Endothelial cell of umbilical vein (primary cell): Measurements from ENCODE around the gene FURIN. TPM values are rescaled to one million over a fixed set of nuclear protein-coding genes. Genes with fewer than 3 reads are reported as not detected.

ENCODE experiments used
- BruUV-seq: library from RNA; stranded (reverse); fragments of 400-500 nt; replicated peaks from 2 replicates; lab custom pipeline; 2021; lab: Mats Ljungman, UMichigan
- CTCF ChIA-PET: fragments of 300-600, 350-600 bp; sonication (Branson Sonifier 250); formaldehyde crosslinking; loops from one replicate; lab custom pipeline; 2021; ENCODE audit warnings: antibody characterized with exemption, inconsistent platforms; lab: Charles Lee
- POLR2A ChIA-PET: fragments of 300-600, 350-600 bp; sonication (Branson Sonifier 250); formaldehyde crosslinking; loops from one replicate; lab custom pipeline; 2021; ENCODE audit warnings: antibody characterized with exemption, inconsistent platforms; lab: Charles Lee
- DNase-seq: peaks from one replicate; pipeline ENCODE4 v3.0.0-alpha.2; 2011; ENCODE audit warnings: low read depth, low spot score
- FAIRE-seq: peaks from 2 replicates; lab custom pipeline; 2011; peaks lifted over from hg19 to GRCh38; lab: Jason Lieb, UNC
- H2AFZ ChIP-seq: 2 replicates; pipeline ENCODE4 v1.6.0; 2012; ENCODE audit warnings: low read depth, low read length, control low read depth, inconsistent platforms
- H3K27ac ChIP-seq: 2 replicates; pipeline ENCODE4 v1.5.1; 2011; ENCODE audit warnings: low read depth, mild to moderate bottlenecking, control low read depth, low read length, moderate library complexity; ENCODE audit not compliant: insufficient read depth
- H3K27me3 ChIP-seq, 2 experiments: 2 replicates each; pipeline versions ENCODE4 v1.6.0 to v1.6.1; 2011; ENCODE audit warnings: low read length in 2 of 2, mixed read lengths in 1 of 2; ENCODE audit not compliant: control insufficient read depth in 2 of 2, insufficient read depth in 2 of 2
- H3K36me3 ChIP-seq, 2 experiments: 2 replicates in 1 of 2; 3 replicates in 1 of 2; pipeline ENCODE4 v1.5.1; 2011; ENCODE audit warnings: low read length in 2 of 2, mild to moderate bottlenecking in 1 of 2, moderate library complexity in 1 of 2; ENCODE audit not compliant: control insufficient read depth in 2 of 2, insufficient read depth in 2 of 2; ENCODE audit errors: extremely low read depth in 1 of 2
- H3K4me1 ChIP-seq: 3 replicates; pipeline ENCODE4 v1.5.1; 2011; ENCODE audit warnings: mild to moderate bottlenecking, low read length; ENCODE audit not compliant: control insufficient read depth, insufficient read depth; ENCODE audit errors: extremely low read depth
- H3K4me2 ChIP-seq: 2 replicates; pipeline ENCODE4 v1.6.1; 2011; ENCODE audit warnings: low read length, control low read depth, mixed read lengths; ENCODE audit not compliant: insufficient read depth
- H3K4me3 ChIP-seq, 3 experiments: fragments of 200-600 bp in 1 of 3; sonication (generic), shearing (Covaris generic) in 1 of 3; replicated peaks in 1 of 3; 2 replicates each; pipeline ENCODE4 v1.5.1; 2011 to 2016; ENCODE audit warnings: control low read depth in 3 of 3, low read length in 3 of 3, mild to moderate bottlenecking in 2 of 3, inconsistent platforms in 1 of 3, low read depth in 1 of 3, moderate library complexity in 1 of 3; ENCODE audit not compliant: insufficient read depth in 1 of 3
- H3K79me2 ChIP-seq: 2 replicates; pipeline ENCODE4 v1.6.0; 2012; ENCODE audit warnings: low read length, inconsistent platforms; ENCODE audit not compliant: control insufficient read depth, insufficient read depth
- H3K9ac ChIP-seq: replicated peaks from 2 replicates; pipeline ENCODE3; 2011; ENCODE audit warnings: low read length, control low read depth; ENCODE audit not compliant: insufficient read depth; ENCODE audit errors: extremely low read depth
- H3K9me1 ChIP-seq: replicated peaks from 3 replicates; pipeline ENCODE4 v1.6.0; 2011; ENCODE audit warnings: mild to moderate bottlenecking, low read length; ENCODE audit not compliant: control insufficient read depth, insufficient read depth; ENCODE audit errors: extremely low read depth
- H3K9me3 ChIP-seq: replicated peaks from 2 replicates; pipeline ENCODE4 v1.5.1; 2012; ENCODE audit warnings: low read length, inconsistent platforms; ENCODE audit not compliant: control insufficient read depth, insufficient read depth
- H4K20me1 ChIP-seq: replicated peaks from 2 replicates; pipeline ENCODE3; 2011; ENCODE audit warnings: mild to moderate bottlenecking, low read length; ENCODE audit not compliant: control insufficient read depth, insufficient read depth; ENCODE audit errors: extremely low read depth
- CTCF ChIP-seq, 2 donors: IDR thresholded peaks; 1 replicate in 1 of 2; 2 replicates in 1 of 2; pipeline ENCODE4 v1.5.1; 2011; ENCODE audit warnings: low read length in 2 of 2, mild to moderate bottlenecking in 2 of 2, moderate library complexity in 2 of 2, control low read depth in 1 of 2, inconsistent platforms in 1 of 2, low read depth in 1 of 2; ENCODE audit not compliant: insufficient read depth in 1 of 2; ENCODE audit errors: extremely low read depth in 1 of 2
- EZH2 ChIP-seq: IDR thresholded peaks from 2 replicates; pipeline ENCODE4 v1.6.1; 2012; ENCODE audit warnings: borderline replicate concordance, low read depth, mild to moderate bottlenecking, moderate library complexity, low read length, inconsistent platforms; ENCODE audit not compliant: severe bottlenecking
- FOS ChIP-seq: IDR thresholded peaks from 2 replicates; pipeline ENCODE4 v1.6.1; 2011; ENCODE audit warnings: mild to moderate bottlenecking, low read length, moderate library complexity, borderline replicate concordance; ENCODE audit not compliant: insufficient read depth
- GATA2 ChIP-seq: IDR thresholded peaks from 2 replicates; pipeline ENCODE4 v1.7.0; 2011; ENCODE audit warnings: low read depth, mild to moderate bottlenecking, moderate library complexity, mixed read lengths, low read length; ENCODE audit not compliant: insufficient read length, insufficient read depth
- JUN ChIP-seq: IDR thresholded peaks from 2 replicates; pipeline ENCODE4 v1.6.1; 2011; ENCODE audit warnings: borderline replicate concordance, low read depth; ENCODE audit not compliant: insufficient read length, insufficient read depth
- MAX ChIP-seq: IDR thresholded peaks from 2 replicates; pipeline ENCODE4 v1.6.1; 2011; ENCODE audit not compliant: insufficient read depth, insufficient read length
- MYC ChIP-seq: IDR thresholded peaks from one replicate; pipeline ENCODE4 v1.6.1; 2011; ENCODE audit warnings: mild to moderate bottlenecking, low read depth, low read length
- POLR2A ChIP-seq: IDR thresholded peaks from 2 replicates; pipeline ENCODE4 v1.6.1; 2012; ENCODE audit warnings: low read depth, mild to moderate bottlenecking, control low read depth, low read length
- POLR2AphosphoS5 ChIP-seq: IDR thresholded peaks from 2 replicates; pipeline ENCODE4 v1.6.1; 2012; ENCODE audit warnings: low read depth, mild to moderate bottlenecking, control low read depth, low read length, moderate library complexity; ENCODE audit not compliant: insufficient read depth
- dilution Hi-C: fragments of 300-500 bp; cut with MboI; formaldehyde crosslinking; loops from one replicate; pipeline ENCODE4 v1.15.0; 2019; ENCODE audit warnings: low sequenced_read_pairs; ENCODE audit not compliant: extremely low pct_ligation_motif_present
- intact Hi-C: fragments of 100-400 bp; cut with micrococcal nuclease; formaldehyde crosslinking; loops from one replicate; pipeline ENCODE4 v1.10.0; 2022
- polyA plus RNA-seq, 4 experiments: library from polyadenylated mRNA; depleted of rRNA in 3 of 4; stranded (reverse) in 3 of 4; unstranded in 1 of 4; fragments of >200 nt; gene quantifications; 2 replicates each; pipeline versions ENCODE4 v1.2.1 to v1.2.3, GENCODE V29; 2011 to 2012; ENCODE audit warnings: missing spikeins in 1 of 4
- total RNA-seq: library from RNA; stranded (reverse); gene quantifications from 2 replicates; pipeline ENCODE4 v1.2.3, GENCODE V29; 2021

Gene FURIN
- total and polyA plus RNA-seq, 2 donors (not counting 3 experiments of a cell fraction or from before 2014, with no cell fraction given), result 77.4 to 131 TPM

GRCh38 chr15:90903733-90904536 lies 35.5 kb downstream of the FURIN start:
- no peaks in the 10 kb centered on the region for H3K9me1 ChIP-seq
- H3K4me3 ChIP-seq, result peak overlapping the region; percentile 68 to 87 (median 79)
- no peak for TF ChIP-seq EZH2
- no peak for TF ChIP-seq JUN
- no peak for TF ChIP-seq POLR2A
- no peak for TF ChIP-seq MYC
- peaks cover 4% of the 10 kb centered on the region for H3K79me2 ChIP-seq
- CTCF ChIA-PET, result interaction anchor here (2.2 to 7.3 kb wide), 4 partner anchors 18 to 256 kb away, joined by 11 to 57 read pairs (median 18); partner anchors contain the start of genes HDDC3 and UNC45A
- peak overlapping the region; percentile 68 for H3K4me2 ChIP-seq
- POLR2A ChIA-PET, result no interaction called here
- no peaks in the 10 kb centered on the region for H4K20me1 ChIP-seq
- no peak overlapping the region for H3K27ac ChIP-seq
- peak overlapping the region; percentile 58 for H3K9ac ChIP-seq
- dilution Hi-C loops (no loop called here), intact Hi-C loops (loop anchor here (1.0 kb wide), 1 partner anchor 30 kb away; no protein-coding TSS in a partner anchor)
- DNase-seq (no peak), FAIRE-seq (peak; percentile 56)
- H3K36me3 ChIP-seq, result peaks cover 0 to 24% of the 10 kb centered on the region in 2 experiments
- no peaks in the 10 kb centered on the region for H3K9me3 ChIP-seq
- BruUV-seq, result no TSS peak
- H3K27me3 ChIP-seq, result no peaks in the 10 kb centered on the region
- H2AFZ ChIP-seq, result peak overlapping the region; percentile 91
- H3K4me1 ChIP-seq, result peaks cover 17% of the 10 kb centered on the region

- ChIA-PET CTCF (interaction anchor here (3.4 to 7.3 kb wide), 2 partner anchors 19 to 27 kb away, joined by 18 to 57 read pairs; partner anchors contain the start of gene HDDC3), POLR2A (no interaction called here)
- Histone ChIP-seq H3K79me2 (peaks cover 4% of the 10 kb centered on the region), H3K9me3 (no peaks in the 10 kb centered on the region), H4K20me1 (no peaks in the 10 kb centered on the region), H3K27me3 (no peaks in the 10 kb centered on the region), H3K9me1 (no peaks in the 10 kb centered on the region), H3K4me2 (no peak overlapping the region), H3K9ac (no peak overlapping the region), H3K27ac (no peak overlapping the region), H3K36me3 (peaks cover 0 to 29% of the 10 kb centered on the region in 2 experiments), H3K4me3 (no peak overlapping the region), H3K4me1 (peaks cover 17% of the 10 kb centered on the region), H2AFZ (no peak overlapping the region)
- no peak for FAIRE-seq
- TF ChIP-seq MAX (no peak), CTCF (IDR thresholded peaks at IDR 0.05; ENCODE audit: extremely low read depth in 1 of 2, insufficient read depth in 1 of 2, low read depth in 1 of 2, low read length in 2 of 2) (no peak), MYC (no peak), EZH2 (no peak), JUN (no peak), POLR2AphosphoS5 (no peak), FOS (no peak), POLR2A (no peak), GATA2 (no peak)
- DNase-seq, result no peak
- BruUV-seq, result no TSS peak
- intact Hi-C loops, result no loop called here
- dilution Hi-C loops, result no loop called here
Measured at GRCh38 chr15:90904746-90905145, 36.4 kb downstream of the FURIN start.
